Neutrophil (primary cell): ENCODE data around the gene WAC.

Experiments used
- H3K27ac ChIP-seq: fragments of 200-600 bp; sonication (generic); 2 replicates; pipeline ENCODE4 v1.5.1; 2016; ENCODE audit warnings: mild to moderate bottlenecking, moderate library complexity
- H3K27me3 ChIP-seq: fragments of 200-600 bp; sonication (generic); 2 replicates; pipeline ENCODE4 v1.6.0; 2016; ENCODE audit warnings: mild to moderate bottlenecking
- H3K36me3 ChIP-seq: fragments of 200-600 bp; sonication (generic); 2 replicates; pipeline ENCODE4 v1.5.1; 2017
- H3K4me1 ChIP-seq, 2 experiments: fragments of 200-600 bp in 1 of 2; sonication (generic) in 1 of 2; 1 replicate in 1 of 2; 2 replicates in 1 of 2; pipeline versions ENCODE4 v1.5.1 to v1.6.1; 2013 to 2016; ENCODE audit warnings: low read depth in 1 of 2, low read length in 1 of 2, mild to moderate bottlenecking in 1 of 2, moderate library complexity in 1 of 2; ENCODE audit not compliant: control insufficient read depth in 1 of 2, insufficient read depth in 1 of 2
- H3K4me3 ChIP-seq, 2 experiments: fragments of 200-600 bp in 1 of 2; sonication (generic) in 1 of 2; 1 replicate in 1 of 2; 2 replicates in 1 of 2; pipeline ENCODE4 v1.5.1; 2013 to 2016; ENCODE audit warnings: low read depth in 1 of 2, low read length in 1 of 2, mild to moderate bottlenecking in 1 of 2, moderate library complexity in 1 of 2
- H3K9me3 ChIP-seq: fragments of 200-600 bp; sonication (generic); 2 replicates; pipeline ENCODE4 v1.5.1; 2016
- TF ChIP-seq, protein P1 (sequence below): fragments of 200-600 bp; sonication (generic); IDR thresholded peaks from 2 replicates; pipeline ENCODE4 v1.5.1; 2016; ENCODE audit warnings: antibody characterized with exemption

Gene WAC

GRCh38 chr10:28545967-28546644 lies 13.2 kb downstream of the WAC start:
- Histone ChIP-seq H3K36me3 (peaks cover 73% of the 10 kb centered on the region), H3K4me1 (peaks cover 0 to 5% of the 10 kb centered on the region in 2 experiments), H3K27ac (peak overlapping the region; percentile 21), H3K27me3 (no peaks in the 10 kb centered on the region), H3K4me3 (no peak overlapping the region), H3K9me3 (no peaks in the 10 kb centered on the region)
- TF ChIP-seq, protein P1, sequence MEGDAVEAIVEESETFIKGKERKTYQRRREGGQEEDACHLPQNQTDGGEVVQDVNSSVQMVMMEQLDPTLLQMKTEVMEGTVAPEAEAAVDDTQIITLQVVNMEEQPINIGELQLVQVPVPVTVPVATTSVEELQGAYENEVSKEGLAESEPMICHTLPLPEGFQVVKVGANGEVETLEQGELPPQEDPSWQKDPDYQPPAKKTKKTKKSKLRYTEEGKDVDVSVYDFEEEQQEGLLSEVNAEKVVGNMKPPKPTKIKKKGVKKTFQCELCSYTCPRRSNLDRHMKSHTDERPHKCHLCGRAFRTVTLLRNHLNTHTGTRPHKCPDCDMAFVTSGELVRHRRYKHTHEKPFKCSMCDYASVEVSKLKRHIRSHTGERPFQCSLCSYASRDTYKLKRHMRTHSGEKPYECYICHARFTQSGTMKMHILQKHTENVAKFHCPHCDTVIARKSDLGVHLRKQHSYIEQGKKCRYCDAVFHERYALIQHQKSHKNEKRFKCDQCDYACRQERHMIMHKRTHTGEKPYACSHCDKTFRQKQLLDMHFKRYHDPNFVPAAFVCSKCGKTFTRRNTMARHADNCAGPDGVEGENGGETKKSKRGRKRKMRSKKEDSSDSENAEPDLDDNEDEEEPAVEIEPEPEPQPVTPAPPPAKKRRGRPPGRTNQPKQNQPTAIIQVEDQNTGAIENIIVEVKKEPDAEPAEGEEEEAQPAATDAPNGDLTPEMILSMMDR, result no peak

- H3K4me3 ChIP-seq, result no peak overlapping the region
- peaks cover 0 to 5% of the 10 kb centered on the region in 2 experiments for H3K4me1 ChIP-seq
- TF ChIP-seq, protein P1, result no peak
- H3K36me3 ChIP-seq, result peaks cover 54% of the 10 kb centered on the region
- H3K9me3 ChIP-seq, result no peaks in the 10 kb centered on the region
- no peak overlapping the region for H3K27ac ChIP-seq
- no peaks in the 10 kb centered on the region for H3K27me3 ChIP-seq
Observed at GRCh38 chr10:28548781-28549498, 16.0 kb downstream of the WAC start.

DNA sequence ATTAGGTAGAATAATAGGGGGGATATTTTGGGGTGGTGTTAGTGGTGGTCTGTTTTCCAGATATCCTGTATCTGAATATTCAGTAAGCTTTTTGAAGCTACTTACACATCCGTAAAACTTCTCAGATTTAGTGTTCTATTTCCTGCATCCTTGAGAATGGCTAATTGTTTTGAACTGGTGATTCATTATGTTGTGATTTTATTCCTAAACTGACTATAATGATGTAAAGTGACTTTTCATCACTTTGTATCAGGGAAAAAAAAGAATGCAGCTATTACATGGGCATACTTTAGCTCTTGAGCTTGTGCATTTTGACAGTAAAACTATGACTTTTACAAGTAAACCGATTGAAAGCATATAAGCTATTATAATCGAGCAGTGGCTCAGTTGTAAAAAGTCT lies 18.2 kb downstream of the WAC start:
- TF ChIP-seq, protein P1, result no peak
- H3K36me3 ChIP-seq, result peaks cover 57% of the 10 kb centered on the region
- H3K4me1 ChIP-seq, result peaks cover 0 to 10% of the 10 kb centered on the region in 2 experiments
- H3K4me3 ChIP-seq, result no peak overlapping the region
- no peaks in the 10 kb centered on the region for H3K27me3 ChIP-seq
- H3K27ac ChIP-seq, result peak overlapping the region; percentile 28
- H3K9me3 ChIP-seq, result no peaks in the 10 kb centered on the region

- H3K36me3 ChIP-seq, result peaks cover 57% of the 10 kb centered on the region
- TF ChIP-seq, protein P1, result no peak
- no peaks in the 10 kb centered on the region for H3K27me3 ChIP-seq
- H3K4me3 ChIP-seq, result no peak overlapping the region
- H3K27ac ChIP-seq, result no peak overlapping the region
- no peaks in the 10 kb centered on the region for H3K9me3 ChIP-seq
- H3K4me1 ChIP-seq, result peaks cover 7 to 16% of the 10 kb centered on the region in 2 experiments
Observed at GRCh38 chr10:28552775-28553174, 19.9 kb downstream of the WAC start.

- peaks cover 45% of the 10 kb centered on the region for H3K36me3 ChIP-seq
Observed at GRCh38 chr10:28554009-28554408, 21.1 kb downstream of the WAC start.

More at GRCh38 chr10:28554009-28554408, 21.1 kb downstream of the WAC start:
- Histone ChIP-seq H3K9me3 (no peaks in the 10 kb centered on the region), H3K27me3 (no peaks in the 10 kb centered on the region), H3K4me1 (peaks cover 19 to 28% of the 10 kb centered on the region in 2 experiments), H3K4me3 (no peak overlapping the region), H3K27ac (peak overlapping the region; percentile 54)
- TF ChIP-seq, protein P1, result no peak
